GM19043 (cell line): Measurements from ENCODE around the gene NELL1.
"Not testable (repeated sequence)": the region's sequence is repeated elsewhere in the genome, so short reads cannot be mapped to it uniquely, and the experiment has no call there.

Experiments
- ATAC-seq: cut with Tn5 transposase; IDR thresholded peaks from one replicate; pipeline ENCODE4 v1.9.1; 2021; ENCODE audit warnings: low read depth; ENCODE audit not compliant: unreplicated experiment

NELL1 gene

GRCh38 chr11:21069909-21070308 lies 400.5 kb downstream of the NELL1 start:
- no peak for ATAC-seq

- no peak for ATAC-seq
Observed at GRCh38 chr11:21072558-21072957, 403.2 kb downstream of the NELL1 start.

GRCh38 chr11:21082853-21083252 lies 413.5 kb downstream of the NELL1 start:
- ATAC-seq, result no peak

GRCh38 chr11:21088930-21089329 lies 419.5 kb downstream of the NELL1 start:
- ATAC-seq, result no peak

GRCh38 chr11:21104641-21105040 lies 435.3 kb downstream of the NELL1 start:
- no peak for ATAC-seq

GRCh38 chr11:21105196-21105917 lies 436.0 kb downstream of the NELL1 start:
- ATAC-seq, result no peak

- no peak for ATAC-seq
Observed at GRCh38 chr11:21109341-21109740, 440.0 kb downstream of the NELL1 start.

GRCh38 chr11:21110415-21110814 lies 441.0 kb downstream of the NELL1 start:
- ATAC-seq, result no peak

- no peak for ATAC-seq
Observed at GRCh38 chr11:21113876-21114275, 444.5 kb downstream of the NELL1 start.

- ATAC-seq, result no peak
Observed at GRCh38 chr11:21116009-21116408, 446.6 kb downstream of the NELL1 start.

- ATAC-seq, result no peak
Observed at GRCh38 chr11:21119411-21119810, 450.0 kb downstream of the NELL1 start.

- ATAC-seq, result no peak
Observed at GRCh38 chr11:21121991-21122390, 452.6 kb downstream of the NELL1 start.

GRCh38 chr11:21122523-21122922 lies 453.1 kb downstream of the NELL1 start:
- ATAC-seq, result no peak

GRCh38 chr11:21132146-21132720 lies 462.8 kb downstream of the NELL1 start:
- ATAC-seq, result no peak

GRCh38 chr11:21133244-21133643 lies 463.9 kb downstream of the NELL1 start:
- ATAC-seq, result no peak

GRCh38 chr11:21133722-21134121 lies 464.3 kb downstream of the NELL1 start:
- ATAC-seq, result no peak

- ATAC-seq, result no peak
Observed at GRCh38 chr11:21137803-21138202, 468.4 kb downstream of the NELL1 start.

- ATAC-seq, result not testable (repeated sequence)
Observed at GRCh38 chr11:21141557-21141956, 472.2 kb downstream of the NELL1 start.

- no peak for ATAC-seq
Observed at GRCh38 chr11:21142007-21142406, 472.6 kb downstream of the NELL1 start.

- ATAC-seq, result no peak
Observed at GRCh38 chr11:21144531-21144930, 475.1 kb downstream of the NELL1 start.

- ATAC-seq, result no peak
Observed at GRCh38 chr11:21148376-21148775, 479.0 kb downstream of the NELL1 start.

GRCh38 chr11:21160140-21160539 lies 490.8 kb downstream of the NELL1 start:
- ATAC-seq, result no peak
